Femur (tissue), 1 donor: Measurements from ENCODE around the gene ACTN4.
A peak's percentile ranks its signal among the peaks of the same experiment; 100 is the strongest.

Source experiments
- DNase-seq: peaks from one replicate; pipeline ENCODE4 v3.0.0-alpha.2; 2017

The ACTN4 gene

GRCh38 chr19:38697641-38698071, 50.2 kb downstream of the ACTN4 start:
- DNase-seq = no peak

GRCh38 chr19:38698225-38699026, 51.0 kb downstream of the ACTN4 start:
- no peak for DNase-seq

DNA sequence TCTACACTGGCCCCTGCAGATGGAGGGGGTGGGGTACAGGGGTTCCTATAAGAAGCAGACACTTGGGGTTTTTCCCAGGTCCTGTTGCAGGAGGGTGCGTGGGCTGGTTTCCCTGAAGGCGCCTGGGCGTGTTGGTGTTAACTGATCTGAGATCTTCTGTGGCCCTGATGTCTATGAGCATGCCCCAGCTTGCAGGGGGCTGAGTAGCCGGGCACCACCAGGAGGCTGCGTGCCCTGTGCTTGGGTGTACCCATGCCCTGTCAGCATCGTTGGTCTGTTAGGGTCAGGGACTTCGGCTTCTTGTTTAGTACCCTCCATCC, 51.5 kb downstream of the ACTN4 start:
- DNase-seq = no peak

DNA sequence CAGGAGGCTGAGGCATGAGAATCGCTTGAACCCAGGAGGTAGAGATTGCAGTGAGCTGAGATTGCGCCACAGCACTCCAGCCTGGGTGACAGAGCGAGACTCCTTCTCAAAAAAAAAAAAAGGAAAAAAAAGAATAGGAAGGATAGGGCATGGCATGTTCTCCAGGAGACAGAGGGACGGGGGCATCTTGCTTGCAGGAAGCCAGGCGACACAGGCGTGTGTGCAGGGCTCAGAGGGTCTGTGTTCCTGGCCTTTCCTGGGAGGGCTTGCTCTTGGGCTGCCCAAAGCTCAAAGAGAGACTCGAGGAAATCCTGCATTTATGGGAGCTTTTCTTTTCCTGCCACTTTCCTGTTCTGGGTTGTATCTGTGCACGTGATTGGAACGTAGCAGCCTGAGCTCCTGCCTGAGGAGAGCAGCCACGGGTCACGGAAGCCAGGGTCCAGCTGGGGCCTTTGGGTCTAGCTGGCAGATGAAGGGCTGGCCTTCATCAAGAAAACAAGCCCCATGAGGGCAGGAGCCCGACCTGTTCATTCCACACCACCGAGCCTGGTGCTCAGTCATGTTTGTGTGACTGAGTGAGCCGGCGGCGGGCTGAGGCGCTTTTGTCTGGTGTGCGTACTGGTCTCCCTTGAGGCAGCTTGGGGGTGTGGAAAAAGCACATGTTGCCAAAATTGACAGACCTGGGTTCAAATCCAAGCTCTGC, 52.3 kb downstream of the ACTN4 start:
- DNase-seq = no peak

DNA sequence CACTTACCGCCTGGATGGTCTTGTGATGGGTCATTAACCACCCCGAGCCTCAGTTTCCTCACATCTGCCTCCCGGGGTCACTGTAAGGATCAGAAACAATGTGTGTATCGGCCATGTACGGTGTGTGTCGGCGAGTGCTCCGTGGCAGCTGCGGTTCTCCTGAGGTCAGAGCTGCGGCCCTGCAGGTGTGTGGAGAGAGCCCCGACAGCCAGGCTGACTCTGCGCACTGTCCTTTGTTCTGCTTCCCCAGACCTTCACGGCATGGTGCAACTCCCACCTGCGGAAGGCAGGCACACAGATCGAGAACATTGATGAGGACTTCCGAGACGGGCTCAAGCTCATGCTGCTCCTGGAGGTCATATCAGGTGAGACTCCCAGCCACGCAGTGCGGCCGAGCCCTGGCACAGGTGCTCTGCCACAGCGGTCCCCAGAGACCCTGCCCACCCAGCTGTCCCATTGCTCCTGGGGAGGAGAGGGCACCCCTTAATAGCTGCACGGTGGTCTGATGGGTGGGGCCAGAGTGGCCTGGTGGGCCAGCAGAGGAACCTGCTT, 53.0 kb downstream of the ACTN4 start:
- DNase-seq = no peak

DNA sequence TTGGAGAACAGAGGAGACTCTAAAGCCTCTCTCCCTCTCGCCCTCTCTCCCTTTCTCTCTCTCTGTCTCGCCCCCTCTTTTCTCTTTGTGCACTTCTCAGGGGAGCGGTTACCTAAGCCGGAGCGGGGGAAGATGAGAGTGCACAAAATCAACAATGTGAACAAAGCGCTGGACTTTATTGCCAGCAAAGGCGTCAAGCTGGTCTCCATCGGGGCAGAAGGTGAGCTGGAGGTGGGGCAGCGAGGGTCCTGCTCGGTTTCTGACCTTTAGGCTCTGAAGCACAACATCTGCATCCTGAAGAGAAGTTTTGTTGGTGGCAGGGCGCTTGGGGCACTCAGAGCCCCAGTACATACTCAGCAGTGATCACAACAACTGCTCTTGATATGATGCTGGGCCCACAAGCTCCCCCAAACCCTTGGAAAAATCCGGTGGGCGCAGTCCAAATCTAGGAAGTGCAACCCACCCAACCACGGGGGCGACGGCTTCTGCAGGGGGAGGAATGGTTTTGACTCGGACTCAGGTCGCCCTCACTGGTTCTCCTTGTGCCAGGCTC, 53.5 kb downstream of the ACTN4 start:
- no peak for DNase-seq

DNA sequence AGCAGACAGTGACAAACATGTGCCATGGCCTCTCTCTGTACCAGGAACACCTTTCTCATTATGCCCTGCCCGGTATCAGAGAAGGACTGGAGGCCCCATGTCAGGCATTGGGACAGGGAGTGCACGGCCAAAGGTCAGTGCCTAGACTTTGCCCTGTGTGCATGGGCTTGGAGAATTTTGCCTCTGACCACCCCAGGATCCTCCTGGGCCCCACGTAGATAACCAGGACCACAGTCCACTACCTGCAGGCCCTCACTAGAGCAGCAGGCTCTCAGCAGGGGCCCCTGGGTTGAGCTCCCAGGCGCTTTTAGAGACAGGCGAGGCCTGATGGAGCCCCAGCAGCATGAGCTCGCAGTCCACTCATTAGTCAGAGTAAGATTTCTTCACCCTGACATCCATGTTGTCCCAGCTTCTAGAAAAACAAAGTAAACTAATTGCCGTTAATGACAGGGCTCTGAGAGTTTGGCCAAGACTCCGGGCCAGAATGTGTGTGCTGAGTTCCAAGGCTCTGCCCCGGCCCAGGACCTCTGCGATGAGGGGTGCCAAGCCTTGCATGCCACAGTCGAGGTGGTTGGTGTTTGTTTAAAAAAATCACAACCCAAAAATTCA, 54.1 kb downstream of the ACTN4 start:
- DNase-seq = no peak

GRCh38 chr19:38702278-38702677, 54.8 kb downstream of the ACTN4 start:
- DNase-seq = peak; percentile 55

GRCh38 chr19:38703509-38703908, 56.1 kb downstream of the ACTN4 start:
- DNase-seq = no peak

DNA sequence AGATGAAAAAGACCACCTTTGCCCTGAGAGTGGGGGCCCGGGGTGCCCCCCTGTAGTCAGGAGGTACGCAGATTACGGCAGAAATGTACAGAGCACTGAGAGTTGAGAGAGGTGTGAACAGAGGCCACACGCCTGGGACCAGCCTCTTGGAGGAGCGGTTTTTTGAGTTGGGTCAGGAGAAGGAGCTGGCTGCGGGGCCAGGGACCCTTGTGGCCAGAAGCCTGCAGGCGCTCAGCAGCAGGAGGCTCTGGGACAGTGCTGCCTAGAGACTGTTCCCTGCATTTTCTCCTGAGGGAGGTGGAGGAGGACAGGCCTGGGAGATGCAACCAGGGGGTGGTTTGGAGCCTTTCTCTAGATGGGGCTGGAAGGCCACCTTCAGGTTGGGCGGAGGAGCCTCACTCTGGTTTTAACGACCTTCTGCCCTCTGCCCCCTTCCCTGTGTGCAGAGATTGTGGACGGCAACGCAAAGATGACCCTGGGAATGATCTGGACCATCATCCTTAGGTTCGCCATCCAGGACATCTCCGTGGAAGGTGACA, 57.1 kb downstream of the ACTN4 start:
- no peak for DNase-seq

DNA sequence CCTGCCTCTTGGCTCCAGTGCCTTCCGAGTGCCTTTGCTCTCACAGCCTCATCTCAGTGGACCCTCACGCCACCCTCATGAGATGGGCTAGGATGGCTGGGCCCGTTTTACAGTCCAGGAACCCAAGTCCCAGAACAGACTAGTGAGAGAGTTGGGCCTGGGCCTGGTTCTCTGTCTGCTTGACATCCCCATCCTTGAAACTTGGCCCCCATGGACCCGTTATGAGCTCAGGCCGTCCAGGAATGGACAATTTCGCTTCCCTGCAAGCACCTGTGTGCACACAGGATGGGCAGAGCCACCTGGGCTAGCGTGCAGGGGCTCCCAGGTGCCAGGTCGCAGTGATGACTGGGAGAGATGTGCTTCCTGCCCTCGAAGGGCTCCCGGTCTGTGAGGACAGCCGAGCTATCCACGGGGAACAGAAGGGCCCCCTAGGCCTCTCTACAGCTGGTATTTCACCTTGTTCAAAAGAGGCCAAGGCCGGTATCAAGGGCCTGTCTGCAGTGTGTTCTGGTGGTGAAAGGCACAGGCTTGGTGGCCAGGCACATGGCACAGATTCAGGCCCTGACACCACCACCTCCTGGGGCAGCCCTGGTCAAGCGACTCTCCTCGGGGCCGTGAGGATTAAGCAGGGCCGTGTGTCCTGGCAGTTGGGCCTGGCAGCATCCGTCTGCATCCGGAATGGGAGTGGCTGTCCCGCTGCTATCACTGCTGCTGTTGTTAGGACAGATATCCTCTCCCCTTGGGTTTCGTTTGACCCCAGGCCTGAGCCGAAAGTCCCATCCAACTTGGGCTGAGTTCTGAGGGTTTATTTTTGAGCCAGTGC, 58.0 kb downstream of the ACTN4 start:
- DNase-seq = no peak

DNA sequence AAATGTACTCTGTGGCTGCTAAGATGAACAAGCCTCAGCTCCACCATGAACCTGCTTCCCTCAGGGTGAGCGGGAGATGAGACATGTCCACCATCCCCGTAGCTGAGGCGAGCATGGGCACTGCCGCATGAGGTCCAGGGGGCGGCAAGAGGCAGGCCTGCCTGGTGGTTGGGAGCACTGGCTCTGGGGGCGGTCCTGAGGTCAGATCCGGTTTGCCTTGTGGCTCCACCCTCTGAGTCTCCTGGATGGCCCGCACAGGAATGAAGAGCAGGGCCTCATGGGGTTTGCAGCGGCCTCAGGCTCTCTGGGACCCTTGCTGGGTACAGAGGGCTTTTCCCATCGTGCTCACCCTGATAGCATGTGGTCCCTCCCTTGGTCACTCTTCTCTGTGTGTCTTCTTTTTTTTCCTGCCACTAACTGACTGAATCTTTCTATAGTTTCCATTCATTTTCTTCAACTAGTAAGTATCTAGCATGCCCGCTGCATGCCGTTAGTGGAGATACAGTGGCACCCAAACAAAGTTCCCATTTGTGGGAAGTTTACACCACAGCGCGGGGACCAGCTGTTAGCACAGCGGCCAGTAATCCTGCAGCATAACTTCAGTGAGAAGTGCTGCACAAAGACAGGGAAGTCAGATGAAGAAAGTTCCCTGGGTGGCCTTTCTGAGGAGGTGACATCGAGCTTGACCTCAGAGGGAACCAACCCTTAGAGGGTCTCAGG, 59.5 kb downstream of the ACTN4 start:
- no peak for DNase-seq

- no peak for DNase-seq
Measured at GRCh38 chr19:38707512-38708114, 60.2 kb downstream of the ACTN4 start.

- no peak for DNase-seq
Measured at GRCh38 chr19:38708413-38709024, 61.1 kb downstream of the ACTN4 start.

DNA sequence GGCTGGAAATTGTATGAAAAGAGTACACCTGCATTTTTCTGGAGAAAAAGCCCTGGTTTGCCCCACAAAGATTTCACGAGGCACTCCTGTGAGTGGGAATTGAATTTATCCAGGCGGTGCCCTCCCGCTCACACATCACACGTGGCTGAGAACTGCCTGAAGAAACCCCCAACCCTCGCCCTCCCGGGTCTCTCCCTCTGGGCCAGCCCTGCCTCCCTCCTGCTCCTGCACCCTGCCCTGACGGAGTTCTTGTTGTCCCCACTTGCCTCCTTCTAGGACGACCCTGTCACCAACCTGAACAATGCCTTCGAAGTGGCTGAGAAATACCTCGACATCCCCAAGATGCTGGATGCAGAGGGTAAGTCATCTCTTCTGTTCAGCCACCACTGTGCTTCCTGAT, 61.7 kb downstream of the ACTN4 start:
- no peak for DNase-seq

GRCh38 chr19:38709671-38710415, 62.4 kb downstream of the ACTN4 start:
- DNase-seq = no peak

GRCh38 chr19:38710416-38710702, 62.9 kb downstream of the ACTN4 start:
- DNase-seq = no peak

- DNase-seq = peak; percentile 39
Measured at GRCh38 chr19:38710928-38711725, 63.7 kb downstream of the ACTN4 start.

GRCh38 chr19:38711726-38712153, 64.3 kb downstream of the ACTN4 start:
- peak; percentile 64 for DNase-seq
